OCI-LY3 (cell line): ENCODE measurements around the gene ATG7.

Experiments
- CTCF ChIP-seq: fragments of 200-600, 300-600 bp; sonication (generic); IDR thresholded peaks from 2 replicates; pipeline ENCODE4 v1.5.1; 2014; ENCODE audit warnings: antibody characterized with exemption, low read length, low read depth
- EZH2phosphoT487 ChIP-seq: fragments of 200-600 bp; shearing (Covaris generic); IDR thresholded peaks from 2 replicates; pipeline ENCODE4 v1.6.1; 2018; ENCODE audit warnings: antibody characterized with exemption, mixed run types, low read depth

DNA sequence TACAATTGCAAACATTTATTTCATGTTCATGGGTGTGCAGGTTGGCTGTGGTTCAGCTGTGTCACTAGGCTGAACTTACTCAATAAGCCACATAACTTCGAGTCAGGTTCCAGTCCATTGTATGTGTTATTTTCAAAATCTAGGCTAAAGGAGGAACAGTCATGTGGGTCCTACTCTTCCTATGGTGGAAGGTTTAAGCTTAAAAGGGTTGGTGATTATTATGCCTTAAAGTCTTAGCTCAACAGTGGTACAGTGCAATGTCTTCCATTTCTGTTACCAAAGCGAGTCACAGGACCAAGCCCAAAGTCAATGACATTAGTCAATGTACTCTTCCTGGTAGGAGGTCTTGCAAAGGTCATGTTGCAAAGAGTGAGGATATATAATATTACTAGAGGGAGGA is 78.2 kb downstream of the ATG7 start:
- TF ChIP-seq CTCF, result no peak
- TF ChIP-seq EZH2phosphoT487, result no peak
